Measurements from ENCODE around the gene BAK1. TPM values are rescaled to one million over a fixed set of nuclear protein-coding genes. Genes with fewer than 3 reads are reported as not detected.
A peak's percentile ranks its signal among the peaks of the same experiment; 100 is the strongest.

Gene BAK1
- total and polyA plus RNA-seq, 2 of the 13 experiments (the other 11 are each of a cell fraction or from before 2014, with no cell fraction given): 15.0 to 23.8 TPM

DNA sequence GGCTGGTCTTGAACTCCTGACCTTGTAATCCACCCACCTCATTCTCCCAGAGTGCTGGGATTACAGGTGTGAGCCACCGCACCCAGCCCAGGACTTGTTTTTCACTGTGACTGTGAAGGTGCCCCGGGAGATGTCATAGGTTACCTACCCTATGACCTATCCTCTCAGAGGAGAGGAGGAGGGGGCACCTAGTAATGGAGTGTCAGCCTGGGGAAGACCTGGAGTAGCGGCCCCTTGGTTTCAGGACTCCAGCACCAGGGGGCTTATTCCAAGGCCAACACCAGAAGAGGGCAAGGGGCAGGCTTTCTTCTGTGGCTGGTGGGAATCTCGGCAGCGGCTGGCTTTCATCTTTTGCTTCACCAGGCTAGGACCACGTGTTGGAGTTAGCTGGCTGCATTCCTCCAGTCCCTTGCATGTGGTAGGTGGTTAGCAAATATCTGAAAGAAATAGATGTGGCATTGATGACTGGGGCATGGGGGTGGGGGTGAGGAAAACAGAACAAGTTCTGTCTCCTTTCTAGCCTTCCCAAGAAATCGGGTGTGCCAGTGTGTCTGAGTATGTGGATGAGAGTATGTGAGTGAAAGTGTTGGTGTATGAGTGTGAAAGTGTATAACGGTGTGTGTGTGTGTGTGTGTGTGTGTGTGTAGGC is 33.2 kb upstream of the BAK1 start (continued):
- 0 out of 2 replicates have a peak, but pooled peaks have one; percentile 59 for TF ChIP-seq ZMAT3 (CRISPR knock-in tag; conservative IDR thresholded peaks at IDR 0.05)
- peak; percentile 61 for TF ChIP-seq ELF3 (CRISPR knock-in tag; IDR thresholded peaks at IDR 0.05)
- TF ChIP-seq RXRB (CRISPR knock-in tag; IDR thresholded peaks at IDR 0.05; ENCODE audit: borderline replicate concordance): peak; percentile 73
- peak; percentile 44 for TF ChIP-seq ZSCAN21 (CRISPR knock-in tag; IDR thresholded peaks at IDR 0.05; ENCODE audit: borderline replicate concordance)
- TF ChIP-seq, protein P1, sequence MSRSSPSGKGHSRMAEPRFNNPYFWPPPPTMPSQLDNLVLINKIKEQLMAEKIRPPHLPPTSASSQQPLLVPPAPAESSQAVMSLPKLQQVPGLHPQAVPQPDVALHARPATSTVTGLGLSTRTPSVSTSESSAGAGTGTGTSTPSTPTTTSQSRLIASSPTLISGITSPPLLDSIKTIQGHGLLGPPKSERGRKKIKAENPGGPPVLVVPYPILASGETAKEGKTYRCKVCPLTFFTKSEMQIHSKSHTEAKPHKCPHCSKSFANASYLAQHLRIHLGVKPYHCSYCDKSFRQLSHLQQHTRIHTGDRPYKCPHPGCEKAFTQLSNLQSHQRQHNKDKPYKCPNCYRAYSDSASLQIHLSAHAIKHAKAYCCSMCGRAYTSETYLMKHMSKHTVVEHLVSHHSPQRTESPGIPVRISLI (CRISPR knock-in tag; IDR thresholded peaks at IDR 0.05; ENCODE audit: borderline replicate concordance): peak; percentile 68
- TF ChIP-seq ZEB1 (IDR thresholded peaks at IDR 0.05; ENCODE audit: insufficient replicate concordance, low read depth): peak; percentile 44
- no peak for TF ChIP-seq PHB2 (IDR thresholded peaks at IDR 0.05; ENCODE audit: partially characterized antibody)
- peak; percentile 63; the same call in 1 of the 2 replicates for TF ChIP-seq ZNF761 (CRISPR knock-in tag; conservative IDR thresholded peaks at IDR 0.05)
- peak; percentile 59; the same call in 1 of the 2 replicates for TF ChIP-seq FOXA3 (CRISPR knock-in tag; IDR thresholded peaks at IDR 0.05)
- peak; percentile 87 for TF ChIP-seq TGIF2 (CRISPR knock-in tag; IDR thresholded peaks at IDR 0.05)
- peak; percentile 51; the same call in 1 of the 2 replicates for TF ChIP-seq HDAC2 (CRISPR knock-in tag; IDR thresholded peaks at IDR 0.05)
- TF ChIP-seq, protein P2, sequence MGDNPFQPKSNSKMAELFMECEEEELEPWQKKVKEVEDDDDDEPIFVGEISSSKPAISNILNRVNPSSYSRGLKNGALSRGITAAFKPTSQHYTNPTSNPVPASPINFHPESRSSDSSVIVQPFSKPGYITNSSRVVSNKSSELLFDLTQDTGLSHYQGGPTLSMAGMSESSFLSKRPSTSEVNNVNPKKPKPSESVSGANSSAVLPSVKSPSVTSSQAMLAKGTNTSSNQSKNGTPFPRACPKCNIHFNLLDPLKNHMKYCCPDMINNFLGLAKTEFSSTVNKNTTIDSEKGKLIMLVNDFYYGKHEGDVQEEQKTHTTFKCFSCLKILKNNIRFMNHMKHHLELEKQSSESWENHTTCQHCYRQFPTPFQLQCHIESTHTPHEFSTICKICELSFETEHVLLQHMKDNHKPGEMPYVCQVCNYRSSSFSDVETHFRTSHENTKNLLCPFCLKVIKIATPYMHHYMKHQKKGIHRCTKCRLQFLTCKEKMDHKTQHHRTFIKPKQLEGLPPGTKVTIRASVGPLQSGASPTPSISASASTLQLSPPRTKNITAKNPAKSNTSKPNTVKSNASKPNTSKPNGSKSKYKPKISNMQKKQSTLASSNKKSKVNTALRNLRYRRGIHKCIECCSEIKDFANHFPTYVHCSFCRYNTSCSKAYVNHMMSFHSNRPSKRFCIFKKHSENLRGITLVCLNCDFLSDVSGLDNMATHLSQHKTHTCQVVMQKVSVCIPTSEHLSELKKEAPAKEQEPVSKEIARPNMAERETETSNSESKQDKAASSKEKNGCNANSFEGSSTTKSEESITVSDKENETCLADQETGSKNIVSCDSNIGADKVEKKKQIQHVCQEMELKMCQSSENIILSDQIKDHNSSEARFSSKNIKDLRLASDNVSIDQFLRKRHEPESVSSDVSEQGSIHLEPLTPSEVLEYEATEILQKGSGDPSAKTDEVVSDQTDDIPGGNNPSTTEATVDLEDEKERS (CRISPR knock-in tag; IDR thresholded peaks at IDR 0.05): 0 out of 2 replicates have a peak, but pooled peaks have one; percentile 62
- 0 out of 2 replicates have a peak, but pooled peaks have one; percentile 23 for TF ChIP-seq ZNF264 (CRISPR knock-in tag; IDR thresholded peaks at IDR 0.05)
- TF ChIP-seq NCOR1 (IDR thresholded peaks at IDR 0.05; ENCODE audit: borderline replicate concordance, low read length): peak; percentile 89; the same call in 1 of the 2 replicates
- no peak for TF ChIP-seq RBM39 (IDR thresholded peaks at IDR 0.05; ENCODE audit: low read depth, low read length, poor library complexity, severe bottlenecking)
- TF ChIP-seq, protein P3, sequence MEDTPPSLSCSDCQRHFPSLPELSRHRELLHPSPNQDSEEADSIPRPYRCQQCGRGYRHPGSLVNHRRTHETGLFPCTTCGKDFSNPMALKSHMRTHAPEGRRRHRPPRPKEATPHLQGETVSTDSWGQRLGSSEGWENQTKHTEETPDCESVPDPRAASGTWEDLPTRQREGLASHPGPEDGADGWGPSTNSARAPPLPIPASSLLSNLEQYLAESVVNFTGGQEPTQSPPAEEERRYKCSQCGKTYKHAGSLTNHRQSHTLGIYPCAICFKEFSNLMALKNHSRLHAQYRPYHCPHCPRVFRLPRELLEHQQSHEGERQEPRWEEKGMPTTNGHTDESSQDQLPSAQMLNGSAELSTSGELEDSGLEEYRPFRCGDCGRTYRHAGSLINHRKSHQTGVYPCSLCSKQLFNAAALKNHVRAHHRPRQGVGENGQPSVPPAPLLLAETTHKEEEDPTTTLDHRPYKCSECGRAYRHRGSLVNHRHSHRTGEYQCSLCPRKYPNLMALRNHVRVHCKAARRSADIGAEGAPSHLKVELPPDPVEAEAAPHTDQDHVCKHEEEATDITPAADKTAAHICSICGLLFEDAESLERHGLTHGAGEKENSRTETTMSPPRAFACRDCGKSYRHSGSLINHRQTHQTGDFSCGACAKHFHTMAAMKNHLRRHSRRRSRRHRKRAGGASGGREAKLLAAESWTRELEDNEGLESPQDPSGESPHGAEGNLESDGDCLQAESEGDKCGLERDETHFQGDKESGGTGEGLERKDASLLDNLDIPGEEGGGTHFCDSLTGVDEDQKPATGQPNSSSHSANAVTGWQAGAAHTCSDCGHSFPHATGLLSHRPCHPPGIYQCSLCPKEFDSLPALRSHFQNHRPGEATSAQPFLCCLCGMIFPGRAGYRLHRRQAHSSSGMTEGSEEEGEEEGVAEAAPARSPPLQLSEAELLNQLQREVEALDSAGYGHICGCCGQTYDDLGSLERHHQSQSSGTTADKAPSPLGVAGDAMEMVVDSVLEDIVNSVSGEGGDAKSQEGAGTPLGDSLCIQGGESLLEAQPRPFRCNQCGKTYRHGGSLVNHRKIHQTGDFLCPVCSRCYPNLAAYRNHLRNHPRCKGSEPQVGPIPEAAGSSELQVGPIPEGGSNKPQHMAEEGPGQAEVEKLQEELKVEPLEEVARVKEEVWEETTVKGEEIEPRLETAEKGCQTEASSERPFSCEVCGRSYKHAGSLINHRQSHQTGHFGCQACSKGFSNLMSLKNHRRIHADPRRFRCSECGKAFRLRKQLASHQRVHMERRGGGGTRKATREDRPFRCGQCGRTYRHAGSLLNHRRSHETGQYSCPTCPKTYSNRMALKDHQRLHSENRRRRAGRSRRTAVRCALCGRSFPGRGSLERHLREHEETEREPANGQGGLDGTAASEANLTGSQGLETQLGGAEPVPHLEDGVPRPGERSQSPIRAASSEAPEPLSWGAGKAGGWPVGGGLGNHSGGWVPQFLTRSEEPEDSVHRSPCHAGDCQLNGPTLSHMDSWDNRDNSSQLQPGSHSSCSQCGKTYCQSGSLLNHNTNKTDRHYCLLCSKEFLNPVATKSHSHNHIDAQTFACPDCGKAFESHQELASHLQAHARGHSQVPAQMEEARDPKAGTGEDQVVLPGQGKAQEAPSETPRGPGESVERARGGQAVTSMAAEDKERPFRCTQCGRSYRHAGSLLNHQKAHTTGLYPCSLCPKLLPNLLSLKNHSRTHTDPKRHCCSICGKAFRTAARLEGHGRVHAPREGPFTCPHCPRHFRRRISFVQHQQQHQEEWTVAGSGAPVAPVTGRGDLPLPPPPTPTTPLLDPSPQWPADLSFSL (CRISPR knock-in tag; IDR thresholded peaks at IDR 0.05): peak; percentile 87
- peak; percentile 58 for TF ChIP-seq BCL6 (CRISPR knock-in tag; IDR thresholded peaks at IDR 0.05)

Measured in HepG2 (cell line).